Measurements from ENCODE around the gene SMAD6. TPM values are rescaled to one million over a fixed set of nuclear protein-coding genes. Genes with fewer than 3 reads are reported as not detected.
A peak's percentile ranks its signal among the peaks of the same experiment; 100 is the strongest.

SMAD6 gene
- total and polyA plus RNA-seq, 9 donors: 3.8 to 20.3 (median 13.9) TPM

DNA sequence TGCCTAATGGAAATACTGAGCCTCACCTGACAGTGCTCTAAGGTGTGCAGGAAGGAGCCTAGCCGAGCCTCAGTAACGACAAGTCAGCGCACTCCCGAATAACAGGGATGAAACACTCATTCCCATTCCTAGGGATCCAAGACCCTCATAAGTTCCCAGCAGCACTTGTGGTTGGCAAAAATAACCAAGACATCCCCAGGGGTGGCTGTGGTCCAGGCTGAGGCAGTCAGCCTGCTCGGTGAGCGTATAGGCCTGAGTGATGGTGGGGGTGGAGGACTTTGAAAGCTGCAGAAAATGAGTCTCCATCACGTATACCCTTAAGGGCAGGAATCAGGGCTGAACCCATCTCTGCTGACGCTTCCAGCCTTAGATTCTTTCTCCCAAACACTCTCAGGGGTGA lies 120.1 kb downstream of the SMAD6 start:
- peak in 1 of 5 donors; percentile 7 for DNase-seq
- WGBS, 3 donors: 90 to 97% (median 92%) methylated on average over 8 of the region's 8 CpGs
- intact Hi-C loops (cut with DNase I): no loop called here

DNA sequence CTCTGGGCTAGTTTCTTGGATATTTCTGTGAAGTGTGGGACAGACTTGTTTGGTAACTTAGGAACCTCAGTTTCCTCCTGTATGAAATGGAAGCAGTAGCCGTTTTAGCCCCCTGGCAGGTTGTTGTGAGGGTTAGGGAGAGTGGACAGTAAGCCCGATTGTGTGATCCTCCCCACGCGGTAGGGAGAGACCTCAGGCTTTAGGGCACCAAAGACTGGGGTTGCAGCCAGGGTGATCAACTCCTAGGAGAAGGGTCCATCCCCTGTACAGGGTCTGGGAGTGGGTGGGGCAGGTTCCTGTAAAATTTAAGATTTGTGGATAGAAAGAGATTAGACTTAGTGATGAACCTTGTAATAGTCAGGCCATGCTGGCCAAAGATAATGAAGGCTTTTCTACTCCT lies 120.5 kb downstream of the SMAD6 start:
- intact Hi-C loops (cut with DNase I): no loop called here
- TF ChIP-seq, protein P1, sequence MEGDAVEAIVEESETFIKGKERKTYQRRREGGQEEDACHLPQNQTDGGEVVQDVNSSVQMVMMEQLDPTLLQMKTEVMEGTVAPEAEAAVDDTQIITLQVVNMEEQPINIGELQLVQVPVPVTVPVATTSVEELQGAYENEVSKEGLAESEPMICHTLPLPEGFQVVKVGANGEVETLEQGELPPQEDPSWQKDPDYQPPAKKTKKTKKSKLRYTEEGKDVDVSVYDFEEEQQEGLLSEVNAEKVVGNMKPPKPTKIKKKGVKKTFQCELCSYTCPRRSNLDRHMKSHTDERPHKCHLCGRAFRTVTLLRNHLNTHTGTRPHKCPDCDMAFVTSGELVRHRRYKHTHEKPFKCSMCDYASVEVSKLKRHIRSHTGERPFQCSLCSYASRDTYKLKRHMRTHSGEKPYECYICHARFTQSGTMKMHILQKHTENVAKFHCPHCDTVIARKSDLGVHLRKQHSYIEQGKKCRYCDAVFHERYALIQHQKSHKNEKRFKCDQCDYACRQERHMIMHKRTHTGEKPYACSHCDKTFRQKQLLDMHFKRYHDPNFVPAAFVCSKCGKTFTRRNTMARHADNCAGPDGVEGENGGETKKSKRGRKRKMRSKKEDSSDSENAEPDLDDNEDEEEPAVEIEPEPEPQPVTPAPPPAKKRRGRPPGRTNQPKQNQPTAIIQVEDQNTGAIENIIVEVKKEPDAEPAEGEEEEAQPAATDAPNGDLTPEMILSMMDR (IDR thresholded peaks at IDR 0.05): no peak
- no peak for TF ChIP-seq POLR2A (IDR thresholded peaks at IDR 0.05)
- no peak for TF ChIP-seq EP300 (IDR thresholded peaks at IDR 0.05)
- Histone ChIP-seq H3K4me3 (no peak overlapping the region), H3K27me3 (no peaks in the 10 kb centered on the region), H3K9me3 (no peaks in the 10 kb centered on the region), H3K36me3 (no peaks in the 10 kb centered on the region), H3K4me1 (ENCODE audit: insufficient read depth) (peaks cover 3% of the 10 kb centered on the region), H3K27ac (no peak overlapping the region)
- peak in 1 of 5 donors; percentile 7 for DNase-seq
- 92 to 93% (median 93%) methylated on average over 4 of the region's 4 CpGs for WGBS, 3 donors

More for the DNA sequence above, 120.1 kb downstream of the SMAD6 start:
- H3K27me3 ChIP-seq: no peaks in the 10 kb centered on the region
- TF ChIP-seq, protein P1 (IDR thresholded peaks at IDR 0.05): no peak
- TF ChIP-seq EP300 (IDR thresholded peaks at IDR 0.05) (no peak), POLR2A (IDR thresholded peaks at IDR 0.05) (no peak)
- no peak overlapping the region for H3K27ac ChIP-seq
- H3K4me1 ChIP-seq (ENCODE audit: insufficient read depth): peaks cover 3% of the 10 kb centered on the region
- no peaks in the 10 kb centered on the region for H3K9me3 ChIP-seq
- no peak overlapping the region for H3K4me3 ChIP-seq
- H3K36me3 ChIP-seq: no peaks in the 10 kb centered on the region

DNA sequence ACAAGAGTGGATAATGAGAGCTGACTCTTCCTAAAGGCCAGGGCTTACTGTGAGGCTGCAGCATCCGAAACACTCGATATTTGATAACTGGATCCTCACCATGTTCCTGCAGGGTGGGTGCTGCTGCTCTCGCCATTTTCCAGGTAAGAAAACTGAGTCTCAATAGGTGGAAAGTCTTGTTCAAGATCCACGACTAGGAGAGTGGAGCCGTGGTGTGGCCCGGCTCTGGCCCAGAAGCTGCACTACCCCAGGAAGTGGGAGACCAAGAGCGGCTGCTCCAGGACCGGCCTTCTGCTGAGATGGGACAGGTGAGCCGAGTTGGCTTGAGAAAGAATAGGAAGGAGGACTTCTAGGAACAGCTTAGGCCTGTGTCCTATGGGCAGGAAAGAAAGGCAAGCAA lies 121.6 kb downstream of the SMAD6 start:
- H3K4me1 ChIP-seq (ENCODE audit: insufficient read depth): peaks cover 3% of the 10 kb centered on the region
- intact Hi-C loops (cut with DNase I): no loop called here
- WGBS, 3 donors: 96 to 98% (median 96%) methylated on average over 9 of the region's 9 CpGs
- H3K27ac ChIP-seq: no peak overlapping the region
- no peaks in the 10 kb centered on the region for H3K27me3 ChIP-seq
- TF ChIP-seq POLR2A (IDR thresholded peaks at IDR 0.05) (no peak), EP300 (IDR thresholded peaks at IDR 0.05) (no peak)
- TF ChIP-seq, protein P1 (IDR thresholded peaks at IDR 0.05): no peak
- no peaks in the 10 kb centered on the region for H3K36me3 ChIP-seq
- H3K4me3 ChIP-seq: no peak overlapping the region
- peak in 1 of 5 donors; percentile 2 for DNase-seq
- H3K9me3 ChIP-seq: no peaks in the 10 kb centered on the region

DNA sequence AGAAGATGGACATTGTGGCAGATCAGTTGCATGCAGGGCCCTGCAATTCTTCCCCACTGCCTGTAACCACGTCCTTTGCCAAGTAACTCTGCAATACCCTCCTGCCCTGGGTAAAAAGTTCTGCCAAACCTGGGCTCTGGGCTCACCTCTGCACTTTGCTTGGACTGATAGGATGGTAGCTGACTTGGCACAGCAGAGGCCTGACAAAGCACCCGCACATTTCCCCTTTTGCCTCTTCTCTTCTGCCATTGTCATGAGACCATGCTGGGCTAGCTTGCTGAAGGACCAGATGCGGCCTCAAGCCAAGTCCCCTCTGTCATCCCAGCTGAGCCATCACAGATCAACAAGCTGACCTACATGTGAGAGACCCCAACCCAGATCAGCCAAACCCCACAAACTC lies 122.4 kb downstream of the SMAD6 start:
- Histone ChIP-seq H3K9me3 (no peaks in the 10 kb centered on the region), H3K4me1 (ENCODE audit: insufficient read depth) (peaks cover 3% of the 10 kb centered on the region), H3K4me3 (no peak overlapping the region), H3K27ac (no peak overlapping the region), H3K36me3 (no peaks in the 10 kb centered on the region), H3K27me3 (no peaks in the 10 kb centered on the region)
- TF ChIP-seq, protein P1 (IDR thresholded peaks at IDR 0.05): no peak
- TF ChIP-seq EP300 (IDR thresholded peaks at IDR 0.05) (no peak), POLR2A (IDR thresholded peaks at IDR 0.05) (no peak)
- peak in 1 of 5 donors; percentile 9 for DNase-seq
- WGBS, 3 donors: 92 to 97% (median 95%) methylated on average over 3 of the region's 3 CpGs
- intact Hi-C loops (cut with DNase I): no loop called here
